HG03442 (cell line): ENCODE data around the gene TXNRD3.
"Not testable (repeated sequence)": the region's sequence is repeated elsewhere in the genome, so short reads cannot be mapped to it uniquely, and the experiment has no call there.

Experiments
- ATAC-seq: cut with Tn5 transposase; IDR thresholded peaks from one replicate; pipeline ENCODE4 v1.9.1; 2021; ENCODE audit warnings: mild to moderate bottlenecking, moderate library complexity; ENCODE audit not compliant: unreplicated experiment

TXNRD3 gene

DNA sequence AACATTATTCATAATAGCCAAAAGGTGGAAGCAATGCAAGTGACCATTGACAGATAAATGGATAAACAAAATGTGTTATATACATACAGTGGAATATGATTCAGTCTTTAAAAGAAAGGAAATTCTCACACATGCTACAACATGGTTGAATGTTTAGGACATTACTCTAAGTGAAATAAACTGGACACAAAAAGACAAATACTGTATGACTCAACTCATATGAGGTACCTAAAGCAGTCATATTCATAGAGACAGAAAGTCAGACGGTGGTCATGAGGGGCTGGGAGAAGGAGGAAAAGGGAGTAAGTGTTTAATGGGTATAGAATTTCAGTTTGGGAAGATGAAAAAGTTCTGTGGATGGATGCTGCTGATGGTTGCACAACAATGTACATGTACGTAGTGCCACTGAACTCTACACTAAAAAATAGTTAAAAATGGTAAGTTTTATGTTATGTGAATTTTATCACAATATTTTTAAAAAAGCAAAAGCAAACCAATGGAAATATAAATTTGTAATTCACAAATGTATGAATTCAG is 5.3 kb downstream of the TXNRD3 start:
- ATAC-seq, result no peak

DNA sequence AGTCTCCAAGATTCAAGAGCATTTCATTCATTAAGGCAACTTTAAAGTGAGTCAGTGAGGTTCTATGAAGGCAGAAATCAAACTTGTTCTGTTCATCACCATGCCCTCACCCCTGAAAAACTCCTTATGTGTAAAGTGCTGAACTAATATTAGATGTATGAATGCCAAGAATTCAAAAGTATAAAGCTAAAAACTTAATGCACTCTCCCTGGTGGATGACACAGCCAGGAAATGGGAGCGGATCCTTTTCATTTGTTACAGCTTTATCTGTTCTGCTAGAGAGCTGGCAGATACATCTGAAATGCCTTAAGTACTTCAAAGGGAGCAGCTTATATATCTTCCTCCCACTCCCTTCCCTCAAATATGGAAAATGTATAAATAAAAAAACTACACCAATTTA is 8.2 kb downstream of the TXNRD3 start:
- ATAC-seq, result no peak

DNA sequence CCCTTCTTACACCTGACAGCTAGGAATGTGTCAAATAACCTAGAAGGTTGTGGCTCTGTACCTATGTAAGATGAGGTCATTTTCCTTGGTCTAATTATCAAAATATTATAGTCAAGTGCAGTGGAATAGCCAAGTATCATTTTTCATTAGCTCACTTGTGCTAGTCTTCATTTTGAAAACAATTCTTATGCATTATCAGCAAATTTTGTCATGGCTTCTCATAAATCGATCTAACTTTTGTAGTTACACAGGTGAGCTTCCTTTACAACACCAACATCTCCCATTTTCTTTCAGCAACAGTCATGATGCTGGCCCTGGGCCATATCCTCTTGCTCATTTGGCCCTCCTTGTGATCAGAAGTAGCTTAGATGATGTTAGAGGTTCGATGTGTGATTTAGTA is 10.3 kb downstream of the TXNRD3 start:
- no peak for ATAC-seq

DNA sequence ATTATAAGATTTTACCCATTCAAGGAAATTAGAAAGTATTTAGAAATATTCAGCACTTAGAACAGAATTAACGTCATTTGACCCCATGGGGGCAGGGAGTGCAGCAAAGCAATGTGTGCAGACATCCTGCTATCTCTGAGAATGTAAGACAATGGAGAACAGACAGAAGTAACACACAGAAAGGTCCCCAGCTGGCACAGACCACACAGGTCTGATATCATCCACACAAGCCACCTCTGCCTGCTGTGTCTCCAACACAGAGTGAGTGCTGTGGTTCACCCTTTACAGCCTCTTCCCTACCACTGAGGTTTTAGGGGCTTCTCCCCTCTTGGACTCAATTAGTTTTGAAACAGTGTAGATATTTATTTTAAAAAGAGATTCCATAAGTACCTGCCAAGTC is 16.1 kb downstream of the TXNRD3 start:
- no peak for ATAC-seq

DNA sequence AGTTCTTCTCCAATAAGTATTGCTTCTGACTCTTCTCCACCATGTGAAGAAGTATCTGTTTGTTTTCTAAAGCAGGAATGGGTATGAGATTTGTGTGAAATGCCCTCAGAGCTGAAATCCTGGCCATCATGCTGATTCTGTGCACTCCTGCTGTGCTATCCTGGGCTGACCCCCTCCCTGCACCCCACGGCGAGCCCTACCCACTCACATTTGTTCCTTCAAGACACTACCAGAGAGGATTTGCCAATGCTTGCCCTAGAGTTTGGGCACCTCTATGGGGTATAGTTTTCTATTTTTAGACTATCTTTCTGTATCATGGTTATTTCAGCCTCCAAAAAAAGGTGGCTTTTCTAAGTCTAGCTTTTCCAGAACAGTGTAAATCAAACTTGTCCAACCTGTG is 18.5 kb downstream of the TXNRD3 start:
- ATAC-seq, result no peak

DNA sequence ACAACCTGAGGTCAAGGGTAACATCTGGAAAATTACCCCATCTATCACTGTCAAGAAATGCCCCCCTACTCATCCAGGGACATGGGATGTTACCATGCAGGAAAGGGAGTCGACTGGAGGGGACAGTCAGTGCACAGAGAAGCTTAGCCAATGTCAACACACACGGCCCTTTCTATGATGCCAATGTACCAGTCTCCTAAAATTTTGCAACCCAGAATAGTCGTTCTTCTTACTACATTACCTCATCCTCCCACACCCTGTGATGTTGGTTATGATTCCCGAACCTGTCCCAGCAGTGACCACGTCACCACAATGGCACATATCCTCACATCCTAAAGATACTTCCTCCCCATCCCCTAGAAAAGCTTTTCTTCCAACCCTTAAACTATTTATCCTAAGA is 20.1 kb downstream of the TXNRD3 start:
- ATAC-seq, result no peak

DNA sequence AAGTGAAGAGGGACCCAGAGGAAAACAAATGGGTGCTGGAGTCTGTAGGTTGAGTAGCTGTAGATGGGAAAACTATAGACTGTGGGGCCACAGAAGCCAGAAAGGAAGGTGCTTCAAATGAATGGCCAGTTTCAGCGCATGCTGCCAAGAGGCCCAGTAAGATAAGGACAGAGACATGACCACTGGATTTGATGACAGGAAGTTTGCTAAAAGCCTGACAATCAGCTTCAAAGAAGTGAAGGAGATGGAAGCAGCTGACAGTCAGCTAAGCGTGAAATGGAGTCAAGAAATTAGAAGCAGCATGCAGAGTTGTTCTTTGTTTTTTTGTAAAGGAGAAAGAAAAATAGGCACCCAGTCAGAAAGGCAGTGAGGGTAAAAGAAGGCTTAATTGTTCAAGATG is 24.9 kb downstream of the TXNRD3 start:
- no peak for ATAC-seq

DNA sequence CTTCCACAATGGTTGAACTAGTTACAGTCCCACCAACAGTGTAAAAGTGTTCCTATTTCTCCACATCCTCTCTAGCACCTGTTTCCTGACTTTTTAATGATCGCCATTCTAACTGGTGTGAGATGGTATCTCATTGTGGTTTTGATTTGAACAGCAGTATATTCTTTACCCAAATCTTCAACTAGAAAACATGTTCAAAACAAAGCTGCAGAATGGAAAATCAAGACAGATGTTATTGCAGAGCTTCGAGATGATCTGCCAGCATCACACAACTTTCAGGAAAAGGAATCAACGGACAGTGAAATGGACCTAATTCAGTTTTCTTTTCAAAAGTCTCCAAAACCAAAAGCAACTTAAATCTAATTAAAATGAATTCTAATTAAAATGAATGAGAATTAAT is 29.2 kb downstream of the TXNRD3 start:
- not testable (repeated sequence) for ATAC-seq

DNA sequence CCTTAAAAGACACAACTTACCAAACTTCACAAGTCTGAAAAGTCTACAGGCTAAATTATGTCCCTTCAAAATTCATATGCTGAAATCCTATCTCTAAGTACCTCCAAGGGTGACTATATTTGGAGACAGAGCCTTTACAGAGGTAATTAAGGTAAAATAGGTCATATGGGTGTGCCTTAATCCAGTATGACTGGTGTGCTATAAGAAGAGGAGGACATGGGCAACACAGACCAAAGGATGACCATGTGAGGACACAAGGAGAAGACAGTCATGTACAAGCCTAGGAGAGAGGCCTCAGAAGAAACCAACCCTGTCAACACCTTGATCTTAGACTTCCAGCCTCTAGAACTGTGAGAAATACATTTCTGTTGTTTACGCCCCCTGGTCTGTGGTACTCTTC is 32.2 kb downstream of the TXNRD3 start:
- no peak for ATAC-seq

DNA sequence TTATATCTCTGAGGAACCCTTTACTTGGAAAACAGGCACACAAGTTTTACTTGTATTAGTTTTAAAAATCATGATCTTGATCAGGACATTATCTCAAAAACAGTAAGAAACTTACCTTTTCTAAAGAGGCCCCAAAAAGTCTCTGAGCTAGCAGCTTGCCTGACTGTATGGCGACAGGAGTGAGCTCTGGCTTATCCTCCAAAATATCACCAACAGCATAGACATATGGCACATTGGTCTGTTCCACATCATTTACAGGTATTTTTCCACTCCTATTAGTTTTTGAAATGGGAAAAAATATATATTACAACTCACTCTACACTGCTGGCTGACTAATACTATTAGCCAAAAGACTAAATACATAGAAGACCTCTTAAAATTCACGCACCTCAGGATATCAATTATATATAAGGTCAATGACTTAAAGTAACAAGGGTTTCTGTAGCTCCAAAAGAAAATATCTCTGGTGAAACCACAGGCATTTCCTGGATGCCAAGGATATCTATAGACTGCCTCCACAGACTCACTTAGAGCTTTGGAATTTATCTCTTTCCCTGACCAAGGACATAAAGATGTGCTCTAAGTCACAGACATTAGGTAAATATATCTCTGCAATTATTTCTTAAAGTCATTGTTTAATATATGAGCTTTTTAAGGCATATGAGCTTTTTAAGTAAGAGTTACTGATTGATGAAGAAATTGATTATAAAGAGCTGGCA is 33.1 kb downstream of the TXNRD3 start:
- ATAC-seq, result no peak

DNA sequence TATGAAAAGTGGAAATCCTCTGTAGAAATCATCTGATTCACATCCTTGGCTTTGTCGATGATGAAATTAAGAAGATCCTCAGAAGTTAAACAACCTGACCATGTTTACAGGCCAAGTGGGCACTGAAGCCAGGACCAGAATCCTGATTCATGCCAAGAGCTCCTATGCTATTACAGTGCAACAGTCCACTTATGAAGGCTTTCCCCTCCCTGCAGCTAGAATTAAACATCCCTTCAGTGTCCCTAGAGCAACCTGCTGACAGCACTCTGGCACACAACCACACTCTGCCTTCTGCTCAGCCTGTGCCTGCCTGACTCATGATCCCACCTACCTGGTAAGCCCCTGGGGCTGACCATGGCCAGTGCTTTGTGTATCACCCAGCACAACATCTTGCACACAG is 33.8 kb downstream of the TXNRD3 start:
- ATAC-seq, result no peak

DNA sequence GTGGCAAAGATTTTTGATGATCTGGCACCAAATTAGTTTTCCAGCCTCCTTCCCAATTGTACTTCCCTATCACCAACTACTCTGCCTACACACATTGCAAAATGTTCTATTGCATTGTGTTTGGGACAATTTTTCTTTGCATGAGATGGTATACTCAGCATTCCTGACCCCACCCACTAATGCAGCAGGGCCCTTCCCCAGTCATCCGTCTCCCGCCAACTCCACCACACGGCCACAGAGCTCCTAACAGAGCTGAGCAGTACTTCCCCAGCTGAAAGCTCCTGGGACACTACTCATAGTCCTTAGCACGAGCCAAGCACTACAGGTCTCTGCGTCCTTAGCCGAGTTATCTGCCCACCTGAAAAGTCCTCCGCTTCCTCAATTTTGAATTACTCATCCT is 34.2 kb downstream of the TXNRD3 start:
- ATAC-seq, result no peak

DNA sequence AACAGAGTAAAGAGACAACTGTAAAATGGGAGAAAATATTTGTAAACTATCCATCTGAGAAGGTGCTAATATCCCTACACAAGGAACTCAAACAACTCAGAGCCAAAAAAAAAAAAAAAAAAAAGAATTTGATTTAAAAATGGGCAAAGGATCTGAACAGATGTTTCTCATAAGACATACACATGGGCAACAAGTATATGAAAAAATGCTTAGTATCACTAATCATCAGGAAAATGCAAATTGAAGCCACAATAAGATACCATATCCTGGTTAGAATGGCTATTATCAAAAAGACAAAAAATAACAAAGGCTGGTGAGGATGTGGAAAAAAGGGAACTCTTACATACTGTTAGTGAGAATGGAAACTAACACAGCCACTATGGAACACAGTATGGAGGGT is 36.2 kb downstream of the TXNRD3 start:
- ATAC-seq, result no peak

DNA sequence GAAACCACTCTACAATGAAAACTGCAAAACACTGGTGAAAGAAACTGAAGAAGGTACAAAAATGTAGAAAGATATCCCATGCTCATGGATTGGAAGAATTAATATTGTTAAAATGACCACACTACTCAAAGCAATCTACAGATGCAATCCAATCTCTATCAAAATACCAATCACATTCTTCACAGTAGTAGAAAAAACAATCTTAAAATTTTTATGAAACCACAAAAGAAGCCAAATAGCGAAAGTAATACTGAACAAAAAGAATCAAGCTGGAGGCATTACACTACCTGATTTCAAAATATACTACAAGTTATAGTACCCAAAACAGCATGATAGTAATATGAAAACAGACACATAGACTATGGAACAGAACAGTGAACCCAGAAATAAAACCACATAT is 36.9 kb downstream of the TXNRD3 start:
- no peak for ATAC-seq

DNA sequence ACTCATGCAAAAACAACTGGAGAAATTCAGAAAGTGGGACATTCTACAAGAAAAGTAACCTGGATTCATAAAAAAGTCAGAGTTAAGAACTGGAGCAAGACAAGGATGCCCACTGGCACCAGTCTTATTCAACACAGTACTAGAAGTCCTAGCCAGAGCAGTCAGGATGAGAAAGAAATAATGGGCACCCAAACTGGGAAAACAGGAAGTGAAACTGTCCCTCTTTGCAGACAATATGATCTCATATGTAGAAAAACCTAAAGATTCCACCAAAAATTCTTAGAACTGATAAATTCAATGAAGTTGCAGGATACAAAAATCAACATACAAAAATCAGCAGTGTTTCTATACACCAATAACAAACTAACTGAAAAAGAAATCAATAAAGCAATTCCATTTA is 37.4 kb downstream of the TXNRD3 start:
- ATAC-seq, result no peak

DNA sequence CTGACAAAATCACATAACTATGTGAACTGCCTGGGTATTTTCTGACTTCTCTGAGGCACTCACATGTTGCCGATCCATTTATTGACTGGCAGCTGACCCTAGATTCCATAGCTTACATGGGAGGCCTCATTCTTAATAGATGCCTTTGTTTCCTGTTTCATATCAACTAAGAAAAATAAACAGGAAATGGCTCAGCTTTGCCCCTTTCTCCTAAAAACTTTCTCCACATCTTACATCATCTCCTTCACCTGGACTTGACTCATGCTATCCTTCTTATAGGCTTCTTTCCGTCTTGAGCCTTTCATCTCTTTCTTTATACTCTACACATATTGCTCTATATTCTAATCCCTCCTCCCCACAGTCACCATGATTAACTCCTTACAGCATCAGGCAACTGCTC is 38.0 kb downstream of the TXNRD3 start:
- no peak for ATAC-seq

DNA sequence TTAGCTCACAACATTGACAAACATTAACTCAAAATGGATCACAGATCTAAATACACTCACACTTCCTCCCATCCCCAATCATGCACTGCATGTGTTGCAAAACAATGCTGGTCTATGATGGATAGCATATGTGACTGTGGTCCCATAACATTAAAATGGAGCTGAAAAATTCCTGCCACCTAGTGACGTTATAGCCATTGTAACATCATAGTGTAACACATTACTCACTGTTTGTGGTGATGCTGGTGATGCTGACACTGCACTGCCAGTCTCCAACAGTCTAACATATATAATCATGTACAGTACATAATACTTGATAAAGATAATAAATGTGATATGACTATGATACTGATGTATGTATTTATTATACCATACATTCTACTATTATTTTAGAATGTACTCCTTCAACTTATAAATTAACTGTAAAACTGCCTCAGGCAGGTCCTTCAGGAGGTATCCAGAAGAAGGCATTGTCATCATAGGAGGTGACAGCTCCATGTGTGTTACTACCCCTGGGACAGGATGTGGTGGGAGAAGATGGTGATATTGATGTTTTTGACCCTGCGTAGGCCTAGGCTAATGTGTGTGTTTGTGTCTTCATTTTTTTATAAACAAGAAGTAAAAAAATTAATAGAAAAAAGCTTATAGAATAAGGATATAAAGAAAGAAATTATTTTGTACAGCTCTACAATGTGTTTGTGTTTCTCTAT is 41.3 kb downstream of the TXNRD3 start:
- ATAC-seq, result no peak

DNA sequence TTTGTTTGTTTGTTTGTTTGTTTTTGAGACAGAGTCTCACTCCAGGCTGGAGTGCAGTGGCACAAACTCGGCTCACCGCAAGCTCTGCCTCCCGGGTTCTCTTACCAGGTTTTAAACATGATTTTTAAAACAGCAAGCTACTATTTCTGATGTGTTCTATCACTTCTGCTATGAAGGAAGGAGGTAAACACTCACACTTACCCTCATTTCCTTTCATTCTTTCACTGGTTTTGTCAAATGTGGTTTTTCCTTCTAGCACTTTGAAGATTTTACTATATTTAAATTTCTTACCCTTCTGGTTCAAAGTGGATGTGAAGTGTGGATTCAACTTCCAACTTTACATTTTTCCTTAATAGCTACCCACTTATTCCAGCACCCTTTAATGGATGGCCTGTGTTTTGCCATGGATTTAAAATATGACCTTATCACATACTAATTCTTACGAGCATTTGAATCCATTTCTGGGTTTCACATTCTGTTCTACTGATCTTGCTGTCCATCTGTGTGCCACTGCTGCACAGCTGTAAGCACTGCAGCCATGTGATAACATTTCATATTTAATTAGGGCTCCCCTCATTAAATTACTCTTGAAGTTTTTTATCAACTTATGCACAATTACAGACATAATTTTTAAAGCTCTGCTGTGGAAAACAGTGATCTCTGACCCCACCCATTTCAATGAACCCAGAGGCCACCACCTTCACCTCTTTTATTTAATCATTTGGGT is 42.3 kb downstream of the TXNRD3 start:
- ATAC-seq, result no peak

DNA sequence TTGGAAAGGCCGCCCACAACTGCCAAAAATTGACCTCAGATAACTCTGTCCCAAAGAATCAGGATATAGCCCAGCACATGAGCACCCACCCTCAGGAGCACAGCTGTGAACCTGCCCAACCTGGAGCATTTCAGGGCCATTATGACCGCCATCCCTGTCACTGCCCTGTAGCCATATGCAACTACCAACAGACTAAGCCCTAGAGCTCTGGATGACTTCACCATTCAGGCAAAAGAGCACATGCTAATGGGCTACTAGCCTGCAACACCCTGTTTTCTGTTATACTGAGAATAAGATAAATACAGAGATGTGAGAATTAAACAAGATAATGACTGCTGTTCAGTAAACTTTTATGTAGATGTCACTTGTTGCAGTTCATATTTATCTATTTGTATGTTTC is 45.0 kb downstream of the TXNRD3 start:
- no peak for ATAC-seq

DNA sequence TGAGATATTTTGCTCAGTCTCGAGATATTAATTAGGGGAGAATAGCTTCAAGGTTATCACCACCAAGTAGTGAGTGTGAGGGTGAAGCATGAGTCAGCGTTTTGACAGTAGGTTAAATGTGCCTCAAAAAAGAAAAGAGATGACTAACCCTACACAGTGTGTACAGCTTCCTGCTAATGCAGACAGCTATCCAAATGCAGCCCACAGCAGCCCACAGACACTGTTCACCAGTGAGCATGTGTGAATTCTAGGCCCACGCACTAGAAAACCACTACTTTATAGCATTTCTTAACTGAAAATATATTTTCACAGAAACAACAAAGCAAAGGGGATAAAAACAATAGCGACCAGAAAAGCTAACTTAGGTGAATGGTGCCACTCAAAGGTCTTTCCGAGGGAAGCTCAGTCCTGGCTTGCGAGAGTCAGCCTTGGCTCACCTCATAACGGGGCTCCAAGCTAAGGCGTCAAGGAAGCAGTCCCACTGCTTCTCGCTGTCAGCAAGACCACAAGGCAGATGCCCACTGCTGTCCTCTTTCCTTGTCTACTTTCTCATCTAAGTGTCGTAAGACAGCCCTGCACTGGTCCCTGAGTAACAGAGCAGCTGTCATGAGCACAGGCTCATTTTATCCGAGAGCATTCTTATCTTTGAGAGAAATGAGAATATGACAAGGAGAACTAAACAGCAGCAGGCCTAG is 47.6 kb downstream of the TXNRD3 start:
- ATAC-seq, result no peak

DNA sequence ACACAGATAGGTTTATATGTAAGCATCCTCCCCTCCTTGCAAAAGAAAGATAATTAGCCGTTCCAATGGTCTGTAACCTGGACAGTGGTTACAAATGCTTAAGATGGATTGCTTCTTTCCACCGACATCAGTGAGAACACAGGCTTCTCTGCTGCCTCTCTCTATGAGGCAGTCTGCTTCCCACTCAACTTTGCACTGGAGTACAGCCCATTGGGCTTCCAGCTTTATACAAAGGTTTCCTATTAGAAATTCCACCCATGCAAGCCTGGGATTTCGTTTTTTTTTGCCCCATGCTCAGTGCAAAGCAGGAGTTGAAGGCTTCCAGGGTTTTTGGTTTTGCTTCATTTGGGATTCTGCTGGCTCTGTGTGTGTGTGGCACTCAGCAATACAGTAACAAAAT is 48.9 kb downstream of the TXNRD3 start:
- no peak for ATAC-seq
